A549 (cell line): ENCODE results near the gene SLC4A4.

Experiments
- BHLHE40 ChIP-seq: IDR thresholded peaks from 2 replicates; pipeline ENCODE4 v1.6.1; 2012; ENCODE audit warnings: low read depth, low read length, inconsistent platforms
- CEBPB ChIP-seq, 2 experiments: fragments of >200 bp in 1 of 2; sonication (Bioruptor Twin) in 1 of 2; formaldehyde crosslinking in 1 of 2; IDR thresholded peaks; 2 replicates each; pipeline ENCODE4 v1.6.1; 2012 to 2016
- CTCF ChIP-seq: fragments of >200 bp; sonication (Bioruptor Twin); formaldehyde crosslinking; IDR thresholded peaks from 3 replicates; pipeline ENCODE4 v1.5.1; 2016
- ESRRA ChIP-seq: fragments of 150-350 bp; IDR thresholded peaks from 2 replicates; pipeline ENCODE4 v1.6.1; 2014; ENCODE audit warnings: mild to moderate bottlenecking, low read length, borderline replicate concordance
- HOXA7 ChIP-seq: fragments of 250-450 bp; sonication (Bioruptor Pico); IDR thresholded peaks from 2 replicates; pipeline ENCODE4 v1.5.0; 2020; ENCODE audit warnings: mild to moderate bottlenecking, moderate library complexity
- JUN ChIP-seq, 2 experiments: fragments of >200 bp; sonication (Bioruptor Twin); formaldehyde crosslinking; IDR thresholded peaks; 2 replicates in 1 of 2; 3 replicates in 1 of 2; pipeline ENCODE4 v1.6.1; 2016 to 2017
- JUNB ChIP-seq: fragments of >200 bp; sonication (Bioruptor Twin); formaldehyde crosslinking; IDR thresholded peaks from 2 replicates; pipeline ENCODE4 v1.6.1; 2016
- POLR2A ChIP-seq: IDR thresholded peaks from 2 replicates; pipeline ENCODE4 v1.6.1; 2012; ENCODE audit warnings: mild to moderate bottlenecking, low read length
- POLR2AphosphoS2 ChIP-seq: conservative IDR thresholded peaks from 2 replicates; pipeline ENCODE4 v1.6.1; 2012; ENCODE audit warnings: low read length, improper control_type of control experiment, inconsistent platforms
- RAD21 ChIP-seq, 2 experiments: fragments of >200 bp in 1 of 2; sonication (Bioruptor Twin) in 1 of 2; formaldehyde crosslinking in 1 of 2; IDR thresholded peaks in 1 of 2; conservative IDR thresholded peaks in 1 of 2; 2 replicates in 1 of 2; 3 replicates in 1 of 2; pipeline ENCODE4 v1.6.1; 2012 to 2018; ENCODE audit warnings: inconsistent platforms in 1 of 2
- RCOR1 ChIP-seq: fragments of 150-350 bp; IDR thresholded peaks from 2 replicates; pipeline ENCODE4 v1.6.1; 2014; ENCODE audit warnings: antibody characterized with exemption, low read length, low read depth
- REST ChIP-seq: fragments of 200-600 bp; sonication (generic); IDR thresholded peaks from 2 replicates; pipeline ENCODE4 v1.6.1; 2016; ENCODE audit warnings: antibody characterized with exemption, mild to moderate bottlenecking, moderate library complexity
- RNF2 ChIP-seq: fragments of 200-600 bp; sonication (generic); IDR thresholded peaks from 2 replicates; pipeline ENCODE4 v1.6.1; 2016; ENCODE audit warnings: low read depth, mild to moderate bottlenecking, antibody characterized with exemption, moderate library complexity, borderline replicate concordance
- TP53 ChIP-seq: fragments of 250-450 bp; sonication (Bioruptor Pico); IDR thresholded peaks from 2 replicates; pipeline ENCODE4 v1.5.0; 2021; ENCODE audit warnings: mild to moderate bottlenecking, moderate library complexity

- no peak for TF ChIP-seq RAD21 (conservative IDR thresholded peaks at IDR 0.05 in 1 of 2, IDR thresholded peaks at IDR 0.05 in 1 of 2)
- no peak for TF ChIP-seq CTCF
- TF ChIP-seq POLR2A: no peak
- TF ChIP-seq BHLHE40: no peak
- no peak for TF ChIP-seq CEBPB (IDR thresholded peaks at IDR 0.05)
- TF ChIP-seq POLR2AphosphoS2: no peak
- no peak for TF ChIP-seq HOXA7
- no peak for TF ChIP-seq TP53 (CRISPR knock-in tag)
- TF ChIP-seq RCOR1: no peak
- TF ChIP-seq JUN (IDR thresholded peaks at IDR 0.05): no peak
- TF ChIP-seq RNF2: no peak
- TF ChIP-seq ESRRA: no peak
- TF ChIP-seq REST: no peak
- TF ChIP-seq JUNB: no peak
These were observed 67.0 kb downstream of the SLC4A4 start for GRCh38 chr4:71405791-71406190.
